ENCODE measurements around the gene HIVEP1. TPM values are rescaled to one million over a fixed set of nuclear protein-coding genes. Genes with fewer than 3 reads are reported as not detected.

The HIVEP1 gene
- total and polyA plus RNA-seq, 4 donors: 2.7 to 27.2 (median 6.2) TPM

DNA sequence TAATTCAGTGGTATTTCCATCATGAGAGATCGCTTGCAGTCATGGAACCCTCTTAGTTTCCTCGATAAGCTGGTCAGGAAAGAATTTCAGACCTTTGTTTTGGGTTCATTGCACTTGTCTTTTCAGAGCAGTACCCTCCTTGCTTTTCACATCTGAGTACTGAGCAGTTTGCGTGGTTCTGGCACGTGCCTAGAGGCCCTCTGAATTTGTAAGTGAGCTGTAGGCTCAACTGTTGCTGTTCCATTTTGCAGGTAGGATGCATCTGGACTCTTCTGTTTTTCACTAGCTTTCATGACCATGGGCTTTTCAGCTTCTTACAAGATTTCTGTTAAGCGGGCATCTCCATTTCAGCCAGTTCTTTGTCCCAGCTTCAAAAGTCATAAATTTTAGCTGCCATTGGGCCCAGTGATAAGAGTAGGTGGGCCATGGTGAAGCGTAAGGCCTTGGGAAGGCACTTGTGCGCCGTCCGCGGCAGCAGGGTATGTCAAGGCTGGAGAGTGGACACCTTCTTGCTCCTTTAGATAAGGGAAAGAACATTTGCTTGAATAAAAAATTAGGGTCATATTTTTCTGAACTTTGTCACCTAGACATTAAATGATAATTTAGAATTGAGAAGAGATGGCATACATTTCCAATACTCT lies 35.8 kb downstream of the HIVEP1 start:
- 98% methylated on average over 10 of the region's 10 CpGs for WGBS
- no peak overlapping the region for H3K4me3 ChIP-seq (ENCODE audit: low read depth in 1 of 3, low read length in 3 of 3)
- no peak for DNase-seq (ENCODE audit: low spot score)
- H3K36me3 ChIP-seq (ENCODE audit: control insufficient read depth in 4 of 4, insufficient read depth in 3 of 4, low read depth in 1 of 4, low read length in 3 of 4): peaks cover 0 to 5% (median 0%) of the 10 kb centered on the region in 4 donors
- TF ChIP-seq YY1 (IDR thresholded peaks at IDR 0.05): no peak
- TF ChIP-seq, protein P1, sequence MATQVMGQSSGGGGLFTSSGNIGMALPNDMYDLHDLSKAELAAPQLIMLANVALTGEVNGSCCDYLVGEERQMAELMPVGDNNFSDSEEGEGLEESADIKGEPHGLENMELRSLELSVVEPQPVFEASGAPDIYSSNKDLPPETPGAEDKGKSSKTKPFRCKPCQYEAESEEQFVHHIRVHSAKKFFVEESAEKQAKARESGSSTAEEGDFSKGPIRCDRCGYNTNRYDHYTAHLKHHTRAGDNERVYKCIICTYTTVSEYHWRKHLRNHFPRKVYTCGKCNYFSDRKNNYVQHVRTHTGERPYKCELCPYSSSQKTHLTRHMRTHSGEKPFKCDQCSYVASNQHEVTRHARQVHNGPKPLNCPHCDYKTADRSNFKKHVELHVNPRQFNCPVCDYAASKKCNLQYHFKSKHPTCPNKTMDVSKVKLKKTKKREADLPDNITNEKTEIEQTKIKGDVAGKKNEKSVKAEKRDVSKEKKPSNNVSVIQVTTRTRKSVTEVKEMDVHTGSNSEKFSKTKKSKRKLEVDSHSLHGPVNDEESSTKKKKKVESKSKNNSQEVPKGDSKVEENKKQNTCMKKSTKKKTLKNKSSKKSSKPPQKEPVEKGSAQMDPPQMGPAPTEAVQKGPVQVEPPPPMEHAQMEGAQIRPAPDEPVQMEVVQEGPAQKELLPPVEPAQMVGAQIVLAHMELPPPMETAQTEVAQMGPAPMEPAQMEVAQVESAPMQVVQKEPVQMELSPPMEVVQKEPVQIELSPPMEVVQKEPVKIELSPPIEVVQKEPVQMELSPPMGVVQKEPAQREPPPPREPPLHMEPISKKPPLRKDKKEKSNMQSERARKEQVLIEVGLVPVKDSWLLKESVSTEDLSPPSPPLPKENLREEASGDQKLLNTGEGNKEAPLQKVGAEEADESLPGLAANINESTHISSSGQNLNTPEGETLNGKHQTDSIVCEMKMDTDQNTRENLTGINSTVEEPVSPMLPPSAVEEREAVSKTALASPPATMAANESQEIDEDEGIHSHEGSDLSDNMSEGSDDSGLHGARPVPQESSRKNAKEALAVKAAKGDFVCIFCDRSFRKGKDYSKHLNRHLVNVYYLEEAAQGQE (IDR thresholded peaks at IDR 0.05): no peak
- no peak for TF ChIP-seq RAD21 (IDR thresholded peaks at IDR 0.05)
- TF ChIP-seq GABPA (IDR thresholded peaks at IDR 0.05 in 1 of 2, conservative IDR thresholded peaks at IDR 0.05 in 1 of 2): no peak
- no peak for TF ChIP-seq HNF4A (conservative IDR thresholded peaks at IDR 0.05)
- no peak for TF ChIP-seq ATF3 (IDR thresholded peaks at IDR 0.05)
- no peak for TF ChIP-seq HNF4G (IDR thresholded peaks at IDR 0.05)
- TF ChIP-seq EGR1 (IDR thresholded peaks at IDR 0.05; ENCODE audit: low read depth in 2 of 2): no peak
- TF ChIP-seq MAX (IDR thresholded peaks at IDR 0.05): no peak
- TF ChIP-seq FOXA1 (IDR thresholded peaks at IDR 0.05): no peak
- no peak for TF ChIP-seq TAF1 (conservative IDR thresholded peaks at IDR 0.05)
- TF ChIP-seq RXRA (IDR thresholded peaks at IDR 0.05): no peak
- TF ChIP-seq, protein P2, sequence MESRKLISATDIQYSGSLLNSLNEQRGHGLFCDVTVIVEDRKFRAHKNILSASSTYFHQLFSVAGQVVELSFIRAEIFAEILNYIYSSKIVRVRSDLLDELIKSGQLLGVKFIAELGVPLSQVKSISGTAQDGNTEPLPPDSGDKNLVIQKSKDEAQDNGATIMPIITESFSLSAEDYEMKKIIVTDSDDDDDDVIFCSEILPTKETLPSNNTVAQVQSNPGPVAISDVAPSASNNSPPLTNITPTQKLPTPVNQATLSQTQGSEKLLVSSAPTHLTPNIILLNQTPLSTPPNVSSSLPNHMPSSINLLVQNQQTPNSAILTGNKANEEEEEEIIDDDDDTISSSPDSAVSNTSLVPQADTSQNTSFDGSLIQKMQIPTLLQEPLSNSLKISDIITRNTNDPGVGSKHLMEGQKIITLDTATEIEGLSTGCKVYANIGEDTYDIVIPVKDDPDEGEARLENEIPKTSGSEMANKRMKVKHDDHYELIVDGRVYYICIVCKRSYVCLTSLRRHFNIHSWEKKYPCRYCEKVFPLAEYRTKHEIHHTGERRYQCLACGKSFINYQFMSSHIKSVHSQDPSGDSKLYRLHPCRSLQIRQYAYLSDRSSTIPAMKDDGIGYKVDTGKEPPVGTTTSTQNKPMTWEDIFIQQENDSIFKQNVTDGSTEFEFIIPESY (IDR thresholded peaks at IDR 0.05): no peak
- no peaks in the 10 kb centered on the region for H3K9me3 ChIP-seq (ENCODE audit: control insufficient read depth in 4 of 4, low read length in 3 of 4)
- peaks cover 5 to 18% (median 16%) of the 10 kb centered on the region in 4 donors for H3K4me1 ChIP-seq (ENCODE audit: control insufficient read depth in 4 of 4, insufficient read depth in 4 of 4, low read length in 3 of 4)
- no peak overlapping the region for H3K27ac ChIP-seq (ENCODE audit: low read depth in 1 of 2, low read length in 2 of 2)
- H3K9ac ChIP-seq (ENCODE audit: low read depth in 1 of 2, low read length in 2 of 2): no peak overlapping the region
- no peaks in the 10 kb centered on the region for H3K27me3 ChIP-seq (ENCODE audit: control insufficient read depth in 4 of 4, insufficient read depth in 4 of 4, low read length in 3 of 4)

DNA sequence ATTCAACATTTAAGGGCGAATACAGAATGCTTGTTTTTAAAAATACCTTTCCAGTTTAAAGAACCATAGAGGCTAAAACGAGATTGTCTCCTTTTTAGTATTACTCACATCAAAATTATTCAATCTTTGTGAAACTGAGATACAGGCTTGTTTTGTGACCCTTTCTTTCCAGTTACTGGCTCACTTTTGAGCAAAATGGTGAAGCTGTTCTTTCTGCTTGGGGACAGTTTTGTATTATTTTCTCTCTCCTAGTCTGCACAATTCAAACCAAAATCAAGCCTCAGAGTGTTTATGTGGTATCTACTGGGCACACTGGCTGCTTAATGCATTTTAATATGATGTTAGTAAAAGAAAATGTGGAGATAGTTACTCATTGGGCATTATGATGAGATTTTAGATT lies 36.5 kb downstream of the HIVEP1 start:
- Histone ChIP-seq H3K4me3 (ENCODE audit: low read depth in 1 of 3, low read length in 3 of 3) (no peak overlapping the region), H3K4me1 (ENCODE audit: control insufficient read depth in 4 of 4, insufficient read depth in 4 of 4, low read length in 3 of 4) (peaks cover 5 to 16% (median 14%) of the 10 kb centered on the region in 4 donors), H3K27ac (ENCODE audit: low read depth in 1 of 2, low read length in 2 of 2) (no peak overlapping the region), H3K9ac (ENCODE audit: low read depth in 1 of 2, low read length in 2 of 2) (no peak overlapping the region), H3K9me3 (ENCODE audit: control insufficient read depth in 4 of 4, low read length in 3 of 4) (no peaks in the 10 kb centered on the region), H3K36me3 (ENCODE audit: control insufficient read depth in 4 of 4, insufficient read depth in 3 of 4, low read depth in 1 of 4, low read length in 3 of 4) (peaks cover 0 to 5% (median 0%) of the 10 kb centered on the region in 4 donors), H3K27me3 (ENCODE audit: control insufficient read depth in 4 of 4, insufficient read depth in 4 of 4, low read length in 3 of 4) (no peaks in the 10 kb centered on the region)
- no peak for DNase-seq (ENCODE audit: low spot score)
- 87% methylated on average over 2 of the region's 2 CpGs for WGBS
- TF ChIP-seq JUND (IDR thresholded peaks at IDR 0.05) (no peak), SP1 (IDR thresholded peaks at IDR 0.05) (no peak)
